HL-60 (cell line): ENCODE data around the gene PPL.

ENCODE experiments used
- DNase-seq, 2 experiments: peaks; one replicate each; pipeline ENCODE4 v3.0.0-alpha.2; 2010 to 2020; ENCODE audit warnings: low read depth in 1 of 2, low spot score in 1 of 2
- H3K27ac ChIP-seq: fragments of 250-450 bp; sonication (Bioruptor Pico); replicated peaks from 2 replicates; pipeline ENCODE4 v1.5.1; 2020; ENCODE audit warnings: mild to moderate bottlenecking, moderate library complexity
- H3K27me3 ChIP-seq: fragments of 250-450 bp; sonication (Bioruptor Pico); 2 replicates; pipeline ENCODE4 v1.5.1; 2021; ENCODE audit warnings: mild to moderate bottlenecking, moderate library complexity; ENCODE audit not compliant: insufficient read depth, poor library complexity, severe bottlenecking
- H3K4me3 ChIP-seq: replicated peaks from 2 replicates; pipeline ENCODE4 v1.5.1; 2011; ENCODE audit warnings: mild to moderate bottlenecking, control low read depth, low read length; ENCODE audit not compliant: insufficient read depth
- CTCF ChIP-seq: IDR thresholded peaks from one replicate; pipeline ENCODE4 v1.5.1; 2011; ENCODE audit warnings: low read length, control low read depth, inconsistent platforms; ENCODE audit not compliant: insufficient read depth
- GABPA ChIP-seq: IDR thresholded peaks from 2 replicates; pipeline ENCODE4 v1.6.1; 2012; ENCODE audit warnings: low read depth
- POLR2AphosphoS5 ChIP-seq: IDR thresholded peaks from 2 replicates; pipeline ENCODE4 v1.6.1; 2012; ENCODE audit warnings: low read depth
- SPI1 ChIP-seq: IDR thresholded peaks from 2 replicates; pipeline ENCODE4 v1.6.1; 2012; ENCODE audit warnings: low read depth, mild to moderate bottlenecking, borderline replicate concordance
- TF ChIP-seq, protein P1 (sequence below): IDR thresholded peaks from 2 replicates; pipeline ENCODE4 v1.6.1; 2012; ENCODE audit warnings: low read depth; ENCODE audit not compliant: insufficient replicate concordance

Gene PPL

GRCh38 chr16:4935241-4935855, 1.6 kb downstream of the PPL start:
- no peak overlapping the region for H3K27ac ChIP-seq
- H3K27me3 ChIP-seq, result peaks cover 30% of the 10 kb centered on the region
- peak in 1 of 2 experiments; percentile 41 for DNase-seq

GRCh38 chr16:4934591-4934990, 2.4 kb downstream of the PPL start:
- Histone ChIP-seq H3K27me3 (peaks cover 30% of the 10 kb centered on the region), H3K27ac (no peak overlapping the region), H3K4me3 (no peak overlapping the region)
- TF ChIP-seq GABPA, result no peak
- TF ChIP-seq, protein P1, sequence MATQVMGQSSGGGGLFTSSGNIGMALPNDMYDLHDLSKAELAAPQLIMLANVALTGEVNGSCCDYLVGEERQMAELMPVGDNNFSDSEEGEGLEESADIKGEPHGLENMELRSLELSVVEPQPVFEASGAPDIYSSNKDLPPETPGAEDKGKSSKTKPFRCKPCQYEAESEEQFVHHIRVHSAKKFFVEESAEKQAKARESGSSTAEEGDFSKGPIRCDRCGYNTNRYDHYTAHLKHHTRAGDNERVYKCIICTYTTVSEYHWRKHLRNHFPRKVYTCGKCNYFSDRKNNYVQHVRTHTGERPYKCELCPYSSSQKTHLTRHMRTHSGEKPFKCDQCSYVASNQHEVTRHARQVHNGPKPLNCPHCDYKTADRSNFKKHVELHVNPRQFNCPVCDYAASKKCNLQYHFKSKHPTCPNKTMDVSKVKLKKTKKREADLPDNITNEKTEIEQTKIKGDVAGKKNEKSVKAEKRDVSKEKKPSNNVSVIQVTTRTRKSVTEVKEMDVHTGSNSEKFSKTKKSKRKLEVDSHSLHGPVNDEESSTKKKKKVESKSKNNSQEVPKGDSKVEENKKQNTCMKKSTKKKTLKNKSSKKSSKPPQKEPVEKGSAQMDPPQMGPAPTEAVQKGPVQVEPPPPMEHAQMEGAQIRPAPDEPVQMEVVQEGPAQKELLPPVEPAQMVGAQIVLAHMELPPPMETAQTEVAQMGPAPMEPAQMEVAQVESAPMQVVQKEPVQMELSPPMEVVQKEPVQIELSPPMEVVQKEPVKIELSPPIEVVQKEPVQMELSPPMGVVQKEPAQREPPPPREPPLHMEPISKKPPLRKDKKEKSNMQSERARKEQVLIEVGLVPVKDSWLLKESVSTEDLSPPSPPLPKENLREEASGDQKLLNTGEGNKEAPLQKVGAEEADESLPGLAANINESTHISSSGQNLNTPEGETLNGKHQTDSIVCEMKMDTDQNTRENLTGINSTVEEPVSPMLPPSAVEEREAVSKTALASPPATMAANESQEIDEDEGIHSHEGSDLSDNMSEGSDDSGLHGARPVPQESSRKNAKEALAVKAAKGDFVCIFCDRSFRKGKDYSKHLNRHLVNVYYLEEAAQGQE, result no peak
- no peak for TF ChIP-seq CTCF
- TF ChIP-seq SPI1, result no peak
- no peak for TF ChIP-seq POLR2AphosphoS5
- no peak for DNase-seq

More at GRCh38 chr16:4935241-4935855, 1.6 kb downstream of the PPL start:
- TF ChIP-seq, protein P1, result no peak
- TF ChIP-seq SPI1, result no peak
- no peak for TF ChIP-seq CTCF
- TF ChIP-seq POLR2AphosphoS5, result no peak
- TF ChIP-seq GABPA, result no peak
- no peak overlapping the region for H3K4me3 ChIP-seq

DNA sequence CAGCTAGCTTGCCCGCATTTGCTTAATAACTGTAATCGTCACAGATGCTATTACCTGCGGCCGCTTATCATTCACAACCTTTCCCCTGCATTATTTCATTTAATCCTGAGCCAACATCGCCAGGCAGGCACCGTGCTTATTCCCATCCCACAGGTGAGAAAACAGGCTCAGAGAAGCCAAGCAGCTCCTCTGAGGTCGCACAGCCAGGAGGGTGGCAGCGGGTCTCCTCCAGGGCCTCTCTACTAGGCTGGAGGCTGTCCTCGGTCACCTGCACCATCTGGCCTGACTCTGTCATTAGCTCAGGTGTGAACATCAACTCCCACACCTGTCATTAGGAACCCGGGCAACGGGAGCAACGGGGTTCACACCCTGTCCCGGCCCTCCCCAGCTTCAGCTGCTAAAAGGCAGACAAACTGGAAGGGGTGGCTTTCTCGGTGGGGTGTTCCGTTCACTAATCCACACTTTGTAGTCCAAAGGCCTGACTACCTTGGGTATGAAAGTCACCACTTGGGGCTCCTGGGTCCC, 3.0 kb downstream of the PPL start:
- H3K27me3 ChIP-seq, result peaks cover 30% of the 10 kb centered on the region
- TF ChIP-seq SPI1 (no peak), CTCF (no peak), GABPA (no peak), POLR2AphosphoS5 (no peak)
- TF ChIP-seq, protein P1, result no peak

More for the DNA sequence above, 3.0 kb downstream of the PPL start:
- no peak overlapping the region for H3K4me3 ChIP-seq
- H3K27ac ChIP-seq, result no peak overlapping the region
- no peak for DNase-seq
